HG03439 (cell line): ENCODE data around the gene MRPL16.

ENCODE experiments used
- ATAC-seq: cut with Tn5 transposase; IDR thresholded peaks from one replicate; pipeline ENCODE4 v1.9.1; 2021; ENCODE audit warnings: mild to moderate bottlenecking, moderate library complexity; ENCODE audit not compliant: unreplicated experiment

The MRPL16 gene

DNA sequence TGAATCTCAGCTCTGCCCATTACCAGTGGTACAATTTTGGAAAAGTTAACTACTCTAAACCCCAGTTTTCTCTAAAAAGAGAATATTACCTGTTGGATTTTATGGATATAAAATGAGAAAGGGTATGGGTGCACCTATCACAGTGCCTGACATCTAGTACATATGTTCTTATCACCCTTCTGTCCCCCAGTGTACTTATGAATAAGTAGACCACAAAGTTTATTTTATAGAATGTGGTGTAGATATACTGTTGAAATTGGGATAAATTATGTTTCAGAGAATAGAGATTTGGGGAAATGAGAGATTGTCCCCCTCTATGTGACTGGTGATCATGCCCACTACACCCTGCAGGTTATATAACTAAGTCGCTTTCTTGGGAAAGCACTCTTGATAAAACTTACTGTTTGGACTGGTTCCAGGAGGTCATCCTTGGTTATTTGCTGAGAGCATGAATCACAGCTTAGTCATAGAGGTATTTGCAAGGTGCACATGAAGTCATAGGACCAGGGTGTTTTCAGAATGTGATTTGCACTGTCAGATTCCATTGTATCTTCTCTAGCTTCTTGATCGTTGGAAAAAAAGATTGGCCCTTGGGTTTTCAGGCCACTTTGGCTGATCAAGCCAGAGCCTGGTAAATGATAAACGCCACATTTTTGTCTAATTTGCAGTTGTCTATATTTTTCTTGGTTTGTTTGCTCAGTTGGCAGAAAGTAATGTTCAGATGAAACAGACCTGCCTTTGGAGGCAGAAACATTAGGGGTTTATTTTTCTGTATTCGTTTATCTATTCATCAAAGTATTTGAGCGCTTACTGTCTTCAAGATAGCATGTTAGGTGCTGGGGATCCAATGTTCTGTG is 34.1 kb downstream of the MRPL16 start:
- no peak for ATAC-seq

DNA sequence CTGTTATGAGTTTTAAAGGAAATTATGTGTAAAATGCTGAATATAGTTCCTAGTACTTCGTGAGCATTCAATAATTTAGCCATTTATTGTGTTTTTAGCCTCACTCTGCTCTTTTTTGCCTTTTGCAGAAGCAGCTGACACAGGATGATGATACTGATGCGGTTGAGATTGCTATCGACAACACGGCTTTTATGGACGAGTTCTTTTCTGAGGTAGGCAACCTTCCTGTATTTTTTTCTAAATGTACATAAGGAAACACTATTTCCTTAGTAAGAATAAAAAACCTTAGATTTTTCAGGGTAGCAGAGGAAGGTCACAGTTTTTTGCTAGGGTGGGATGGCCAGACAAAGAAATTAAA is 37.5 kb downstream of the MRPL16 start:
- no peak for ATAC-seq

DNA sequence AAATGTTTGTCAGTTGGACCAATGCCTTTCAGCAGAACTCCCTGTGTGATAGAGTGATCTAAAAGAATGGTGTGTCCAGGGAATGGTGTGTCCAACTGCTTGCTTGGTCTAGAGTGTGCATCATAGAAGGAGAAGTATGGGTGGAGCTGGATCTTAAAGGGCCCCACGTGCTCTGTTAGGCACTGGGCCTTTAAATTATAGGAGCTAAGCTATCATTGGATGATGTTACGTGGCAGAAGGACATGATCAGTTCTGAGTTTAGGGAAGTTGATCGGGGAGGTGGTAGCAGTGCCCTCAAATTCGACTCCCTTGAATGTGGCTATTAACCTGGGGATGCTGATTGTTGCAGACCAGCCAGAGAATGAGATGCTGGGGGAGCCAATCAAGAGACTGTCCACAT is 39.0 kb downstream of the MRPL16 start:
- ATAC-seq = no peak

DNA sequence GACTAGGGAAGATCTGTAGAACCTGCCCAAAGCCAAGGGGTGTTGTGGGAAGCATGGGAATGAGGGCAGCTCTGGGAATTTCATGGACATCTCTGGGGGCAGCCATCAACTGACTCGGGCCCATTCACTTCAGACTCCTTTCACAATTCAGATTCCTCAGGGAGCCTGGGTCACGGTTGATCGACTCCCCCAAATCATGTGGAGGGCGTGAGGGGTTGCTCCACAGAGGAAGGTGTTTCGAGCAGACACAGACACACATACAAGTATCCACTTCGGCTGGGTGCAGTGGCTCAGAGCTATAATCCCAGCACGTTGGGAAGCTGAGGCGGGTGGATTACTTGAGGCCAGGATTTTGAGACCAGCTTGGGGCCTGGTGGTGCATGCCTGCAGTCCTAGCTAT is 39.7 kb downstream of the MRPL16 start:
- no peak for ATAC-seq

DNA sequence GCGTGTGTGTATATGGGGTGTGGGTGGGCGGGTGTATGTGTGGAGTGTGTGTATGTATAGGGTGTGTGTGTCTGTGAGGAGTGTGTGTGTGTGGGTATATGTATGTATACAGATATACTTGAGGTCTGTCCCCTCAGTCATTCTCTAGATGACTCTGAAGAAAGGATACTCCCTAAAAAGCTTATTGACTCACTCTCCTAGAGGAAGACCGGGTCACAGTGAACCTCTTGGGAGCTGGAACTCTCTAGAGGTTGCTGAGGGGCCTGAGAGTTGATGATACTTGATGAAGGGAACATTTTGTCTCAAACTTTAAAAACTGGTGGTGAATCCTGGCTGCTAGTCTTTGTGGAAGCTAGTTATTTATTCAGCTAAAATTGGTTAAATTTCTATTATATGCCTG is 40.3 kb downstream of the MRPL16 start:
- no peak for ATAC-seq

DNA sequence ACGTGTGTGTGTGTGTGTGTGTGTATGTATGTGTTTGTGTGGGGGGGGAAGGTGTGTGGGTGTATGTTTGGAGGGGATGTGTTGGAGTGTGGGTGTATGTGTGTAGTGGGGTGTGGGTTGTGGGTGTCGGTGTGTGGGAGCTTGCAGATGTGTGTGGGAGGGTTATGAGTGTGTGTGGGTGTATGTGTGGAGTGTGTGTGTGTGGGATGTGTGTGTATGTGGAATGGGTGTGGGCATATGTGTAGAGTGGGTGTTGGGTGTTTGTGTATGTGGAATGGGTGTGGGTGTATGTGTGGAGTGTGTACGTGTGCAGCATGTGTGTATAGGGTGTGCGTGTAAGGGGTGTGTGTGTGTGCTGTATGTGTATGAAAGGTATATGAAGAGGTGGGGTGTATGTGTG is 40.8 kb downstream of the MRPL16 start:
- no peak for ATAC-seq

DNA sequence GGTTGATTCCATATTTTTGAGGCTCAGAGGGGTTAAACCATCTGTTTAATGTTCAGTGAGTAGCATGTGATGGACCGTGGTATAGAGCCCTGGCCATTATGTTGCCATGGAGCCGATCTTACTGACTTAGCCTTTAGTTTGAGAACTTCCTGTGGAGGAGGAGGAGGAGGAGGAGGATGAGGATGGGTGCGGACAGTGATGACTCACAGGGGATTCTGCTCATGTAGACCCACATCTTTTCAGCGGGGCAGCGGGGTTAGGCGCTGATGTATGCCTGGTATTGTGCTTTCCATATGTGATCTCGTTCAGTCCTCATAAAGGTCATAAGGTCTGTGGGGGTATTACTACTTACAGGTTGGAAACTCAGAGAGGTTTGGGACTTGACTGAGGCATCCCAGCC is 41.5 kb downstream of the MRPL16 start:
- ATAC-seq = no peak

DNA sequence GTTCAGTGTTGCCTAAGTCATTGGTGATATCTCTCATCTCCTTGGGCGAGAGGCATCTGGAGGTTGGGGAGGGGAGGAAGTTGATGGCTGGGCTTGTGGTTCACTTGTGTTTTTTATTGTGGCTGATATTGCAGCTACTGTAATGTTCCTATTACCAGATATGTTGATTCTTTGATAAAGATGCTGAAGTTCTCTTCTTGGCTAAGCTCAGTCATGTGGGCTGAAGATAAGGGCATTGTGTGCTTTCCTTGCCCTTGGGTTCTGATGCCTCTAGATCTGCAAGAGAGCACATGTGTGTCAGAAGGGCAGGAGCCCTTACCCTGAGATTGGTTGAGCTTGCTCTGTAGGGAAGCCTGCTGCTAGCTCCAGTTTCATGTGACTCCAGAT is 43.4 kb downstream of the MRPL16 start:
- no peak for ATAC-seq

DNA sequence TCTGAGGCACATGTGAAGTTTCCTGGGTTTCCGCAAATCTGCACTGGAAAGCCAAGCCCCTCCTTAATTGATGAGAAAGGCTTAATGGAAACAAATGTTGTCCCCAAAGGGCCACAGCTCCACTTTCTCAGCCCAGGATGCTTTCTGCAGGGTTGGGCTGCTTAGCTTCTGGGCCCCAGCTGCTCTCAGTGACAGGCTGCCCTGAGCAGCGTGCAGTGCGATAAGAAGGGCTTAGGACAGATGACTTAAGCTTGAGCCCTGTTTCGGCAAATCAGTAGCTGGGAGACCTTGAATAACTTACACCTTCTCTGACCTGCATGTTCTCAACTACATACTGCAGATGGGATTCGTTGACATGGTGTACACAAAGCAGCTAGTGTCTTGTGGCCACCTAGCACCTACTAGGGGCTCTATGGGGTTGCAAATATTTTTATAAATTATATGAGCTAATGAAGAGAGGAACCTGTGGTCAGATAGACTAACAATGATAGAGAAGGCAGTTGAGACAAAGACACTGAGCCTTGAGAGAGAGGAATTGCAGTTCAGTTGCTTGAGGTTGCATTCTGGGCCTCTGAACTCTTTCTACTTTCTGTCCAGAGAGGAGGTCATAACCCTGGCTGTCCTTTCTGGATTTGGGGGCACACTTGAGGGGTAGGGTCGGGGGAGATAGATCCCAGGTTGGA is 43.9 kb downstream of the MRPL16 start:
- ATAC-seq = no peak

DNA sequence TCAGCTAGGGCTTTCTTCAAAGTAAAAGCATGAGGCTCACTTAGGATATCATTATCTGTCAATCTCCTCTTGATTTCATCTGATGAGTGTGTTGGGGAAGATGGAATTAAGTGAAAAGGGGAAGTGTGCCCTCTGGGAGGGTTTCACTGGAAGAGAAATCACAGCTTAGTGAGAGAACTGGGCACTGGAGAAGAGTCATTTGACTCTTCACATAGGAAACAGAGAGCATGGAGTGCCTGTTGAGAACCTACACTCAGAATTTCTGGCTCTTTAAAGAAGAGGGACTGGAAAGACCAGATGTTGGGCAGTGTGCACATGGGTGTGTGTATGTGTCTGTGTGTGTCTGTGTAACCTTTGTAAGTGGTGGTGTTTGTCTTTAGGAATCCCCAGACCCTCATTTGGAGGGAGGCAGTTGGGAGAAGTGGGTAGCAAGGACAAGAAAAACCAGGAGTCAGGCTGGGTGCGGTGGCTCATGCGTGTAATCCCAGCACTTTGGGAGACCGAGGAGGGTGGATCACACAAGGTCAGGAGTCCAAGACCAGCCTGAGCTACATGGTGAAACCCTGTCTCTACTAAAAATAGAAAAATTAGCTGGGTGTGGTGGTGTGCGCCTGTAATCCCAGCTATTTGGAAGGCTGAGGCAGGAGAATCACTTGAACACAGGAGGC is 45.4 kb downstream of the MRPL16 start:
- no peak for ATAC-seq

DNA sequence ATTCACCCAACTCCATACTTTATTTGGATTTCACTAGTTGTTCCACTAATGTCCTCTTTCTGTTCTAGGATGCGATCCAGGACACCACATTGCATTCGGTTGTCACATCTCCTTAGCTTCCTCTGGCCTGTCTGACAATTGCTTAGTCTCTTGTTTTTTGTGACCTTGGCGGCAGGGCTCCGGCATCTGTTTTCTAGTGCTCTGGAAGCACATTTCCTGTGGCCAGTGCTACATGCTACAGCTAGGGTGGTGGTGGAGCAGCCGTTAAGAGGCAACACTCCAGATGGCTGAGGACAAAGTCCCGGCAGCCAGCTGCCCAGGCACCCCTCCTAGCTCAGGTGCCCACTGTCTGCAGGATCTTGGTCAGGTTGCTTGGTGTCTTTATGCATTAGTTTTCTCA is 48.6 kb downstream of the MRPL16 start:
- ATAC-seq = no peak

DNA sequence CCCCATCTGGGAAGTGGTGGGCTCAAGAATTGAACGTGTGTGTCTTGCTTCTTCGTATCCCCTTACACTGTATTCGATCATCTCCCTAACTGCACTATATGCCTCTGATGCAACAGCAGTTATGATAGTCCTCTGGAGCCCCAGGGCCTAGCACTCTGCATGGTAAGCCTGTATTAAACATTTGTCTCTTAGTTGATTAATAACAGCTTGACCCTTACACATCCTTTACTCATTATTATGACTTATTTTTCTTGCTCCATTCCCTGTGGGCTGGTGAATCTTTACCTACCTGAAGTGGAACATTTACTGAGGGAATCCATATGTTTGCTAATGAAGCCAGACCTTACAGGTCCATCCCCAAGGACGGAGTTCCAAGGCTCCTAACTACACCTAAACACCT is 49.8 kb downstream of the MRPL16 start:
- no peak for ATAC-seq

DNA sequence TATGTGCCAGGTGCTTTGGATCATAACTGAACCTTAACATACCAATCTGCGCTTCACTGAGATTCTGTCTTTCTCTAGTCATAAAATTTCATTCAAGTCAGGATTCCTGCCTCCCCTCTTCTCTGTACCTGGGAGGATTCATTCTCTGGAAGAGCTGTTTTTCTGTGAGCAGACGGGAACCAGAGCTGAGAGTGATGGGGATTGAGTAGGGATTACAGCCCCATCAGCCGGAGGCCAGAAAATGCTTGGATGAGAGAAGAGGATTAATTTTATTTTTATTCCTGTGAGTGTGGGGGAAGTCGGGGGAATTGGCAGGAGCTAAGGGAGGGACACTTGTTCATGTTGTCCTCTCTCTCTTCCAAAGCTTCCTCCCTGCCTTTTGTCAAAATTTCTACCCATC is 50.7 kb downstream of the MRPL16 start:
- ATAC-seq = no peak

DNA sequence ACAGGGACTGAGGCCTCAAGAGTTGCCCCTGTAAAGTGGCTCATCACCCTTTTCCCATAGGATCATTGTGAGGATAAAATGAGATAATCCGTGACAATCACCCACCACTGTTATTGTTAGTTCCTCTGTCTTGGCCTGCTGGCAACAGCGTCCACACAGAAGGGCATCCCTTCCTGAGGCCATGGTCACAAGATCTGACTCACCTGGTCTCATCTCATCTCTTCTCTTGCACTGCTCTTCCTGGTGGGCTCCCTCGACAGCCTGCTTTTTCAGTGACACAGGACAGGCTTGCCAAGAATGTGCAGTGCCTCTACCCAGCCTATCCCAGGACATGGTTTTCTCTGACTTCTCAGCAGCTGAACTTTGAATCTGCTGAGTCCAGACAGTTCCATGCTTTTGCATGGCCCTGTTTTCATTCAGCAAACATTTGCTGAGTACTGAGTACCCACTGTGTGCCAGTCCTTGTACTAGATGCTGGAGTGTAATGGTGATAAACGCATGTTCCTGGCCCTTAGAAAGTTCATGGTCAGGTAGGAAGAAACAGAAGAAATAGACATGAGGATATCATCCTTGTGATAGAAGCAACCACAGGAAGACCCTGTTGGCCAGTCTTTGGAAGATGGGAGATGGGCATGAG is 52.1 kb downstream of the MRPL16 start:
- ATAC-seq = no peak

DNA sequence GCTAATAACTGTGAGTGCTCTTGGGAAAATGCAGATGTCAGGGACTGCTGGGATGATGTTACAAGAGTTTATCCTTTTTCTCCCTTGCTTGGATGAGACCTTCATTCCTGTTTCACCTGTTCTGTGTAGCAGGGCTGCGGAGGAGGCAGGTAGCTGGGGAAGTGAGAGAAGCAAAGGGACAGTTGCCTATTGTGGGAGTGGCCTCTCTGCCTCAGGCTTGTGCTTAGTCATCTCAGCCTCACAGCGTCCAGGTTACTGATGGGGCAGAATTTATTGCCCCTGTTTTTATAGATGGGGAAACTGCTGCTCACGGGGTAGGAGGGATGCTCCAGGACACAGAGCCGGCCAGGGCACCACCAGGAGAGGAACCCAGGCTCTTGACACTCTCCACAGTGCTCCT is 53.7 kb downstream of the MRPL16 start:
- ATAC-seq = no peak

DNA sequence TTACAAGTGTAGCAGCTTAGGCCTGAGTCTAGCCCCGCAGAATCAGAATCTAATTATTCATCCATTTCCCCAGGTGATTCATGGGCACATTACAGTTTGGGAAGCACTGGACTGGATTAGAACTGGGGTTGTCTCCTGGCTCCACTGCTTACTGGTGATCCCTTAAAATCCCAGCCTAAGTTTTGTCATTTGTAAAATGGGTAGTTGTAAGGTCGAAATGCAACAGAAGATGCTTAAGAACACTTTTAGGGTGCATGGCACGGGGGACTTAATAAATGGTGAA is 54.1 kb downstream of the MRPL16 start:
- ATAC-seq = no peak
